GM12801 (cell line): ENCODE data around the gene SPR.

Experiments used
- CTCF ChIP-seq: IDR thresholded peaks from one replicate; pipeline ENCODE4 v1.5.1; 2011; ENCODE audit warnings: control low read depth; ENCODE audit not compliant: insufficient read length; ENCODE audit errors: extremely low read depth

Gene SPR

GRCh38 chr2:72931280-72931910 lies 44.2 kb downstream of the SPR start:
- TF ChIP-seq CTCF, result no peak

- TF ChIP-seq CTCF, result no peak
Measured at GRCh38 chr2:72932045-72932740, 45.0 kb downstream of the SPR start.

GRCh38 chr2:72932805-72933204 lies 45.6 kb downstream of the SPR start:
- TF ChIP-seq CTCF, result no peak

- TF ChIP-seq CTCF, result no peak
Measured at GRCh38 chr2:72933207-72933606, 46.0 kb downstream of the SPR start.

- TF ChIP-seq CTCF, result no peak
Measured at GRCh38 chr2:72933646-72934151, 46.5 kb downstream of the SPR start.

- TF ChIP-seq CTCF, result no peak
Measured at GRCh38 chr2:72934683-72935610, 47.7 kb downstream of the SPR start.

- TF ChIP-seq CTCF, result no peak
Measured at GRCh38 chr2:72935611-72935957, 48.4 kb downstream of the SPR start.
